Measurements from ENCODE around the gene FOS.

- TF ChIP-seq CTCF (conservative IDR thresholded peaks at IDR 0.05 in 1 of 2, IDR thresholded peaks at IDR 0.05 in 1 of 2; ENCODE audit: extremely low read depth in 1 of 2, insufficient read depth in 1 of 2, low read depth in 1 of 2, low read length in 2 of 2) (no peak), EZH2 (IDR thresholded peaks at IDR 0.05; ENCODE audit: borderline replicate concordance, low read length) (no peak)
These were observed 34.5 kb upstream of the FOS start for GRCh38 chr14:75244121-75244520.

Data from mammary epithelial cell (primary cell).